Bladder microvascular endothelial cell (primary cell): ENCODE measurements around the gene CARD19. TPM values are rescaled to one million over a fixed set of nuclear protein-coding genes. Genes with fewer than 3 reads are reported as not detected.

Experiments used
- total RNA-seq: library from RNA; depleted of rRNA; stranded (reverse); fragments of >200 nt; gene quantifications from 2 replicates; pipeline ENCODE4 v1.2.3, GENCODE V29; 2014

CARD19 gene, protein sequence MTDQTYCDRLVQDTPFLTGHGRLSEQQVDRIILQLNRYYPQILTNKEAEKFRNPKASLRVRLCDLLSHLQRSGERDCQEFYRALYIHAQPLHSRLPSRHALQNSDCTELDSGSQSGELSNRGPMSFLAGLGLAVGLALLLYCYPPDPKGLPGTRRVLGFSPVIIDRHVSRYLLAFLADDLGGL
- 64.9 and 70.4 TPM in 2 replicates for total RNA-seq

DNA sequence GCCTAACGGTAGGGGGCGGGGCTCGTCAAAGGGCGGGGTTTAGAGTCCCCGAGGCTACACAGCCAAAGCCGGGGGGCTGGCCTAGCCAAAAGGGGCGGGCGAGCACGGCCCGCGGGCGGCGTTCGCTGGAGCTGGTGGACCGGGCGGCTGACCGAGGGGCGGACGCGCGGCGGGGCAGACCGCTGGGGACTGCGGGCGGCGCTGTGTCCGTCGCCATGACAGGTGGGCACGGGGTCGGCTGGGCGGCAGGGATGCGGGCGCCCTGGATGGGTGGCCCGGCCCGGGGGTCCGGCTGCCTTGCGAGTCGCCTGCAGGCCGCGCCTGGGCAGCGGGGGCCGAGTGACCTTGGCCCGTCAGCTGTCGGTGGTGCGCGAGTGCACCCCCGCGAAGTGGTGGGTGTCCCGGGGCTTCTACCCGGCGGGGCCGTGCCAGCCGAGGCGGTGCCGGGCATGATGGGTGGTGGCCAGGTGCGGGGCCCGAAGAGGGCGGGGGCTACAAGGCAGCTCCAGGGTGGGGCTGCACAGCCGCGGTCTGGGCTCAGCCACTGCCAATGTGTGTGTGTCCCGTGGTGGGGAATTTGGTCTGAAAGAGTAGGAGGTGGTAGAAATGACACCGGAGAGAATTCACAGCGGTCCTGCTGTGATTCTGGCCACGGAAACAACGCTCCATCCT, at the start of gene CARD19:
TSS of gene CARD19 (plus strand) at position 87 of the 672 bp plus-strand sequence. CDS start at position 216, 129 bp downstream.

DNA sequence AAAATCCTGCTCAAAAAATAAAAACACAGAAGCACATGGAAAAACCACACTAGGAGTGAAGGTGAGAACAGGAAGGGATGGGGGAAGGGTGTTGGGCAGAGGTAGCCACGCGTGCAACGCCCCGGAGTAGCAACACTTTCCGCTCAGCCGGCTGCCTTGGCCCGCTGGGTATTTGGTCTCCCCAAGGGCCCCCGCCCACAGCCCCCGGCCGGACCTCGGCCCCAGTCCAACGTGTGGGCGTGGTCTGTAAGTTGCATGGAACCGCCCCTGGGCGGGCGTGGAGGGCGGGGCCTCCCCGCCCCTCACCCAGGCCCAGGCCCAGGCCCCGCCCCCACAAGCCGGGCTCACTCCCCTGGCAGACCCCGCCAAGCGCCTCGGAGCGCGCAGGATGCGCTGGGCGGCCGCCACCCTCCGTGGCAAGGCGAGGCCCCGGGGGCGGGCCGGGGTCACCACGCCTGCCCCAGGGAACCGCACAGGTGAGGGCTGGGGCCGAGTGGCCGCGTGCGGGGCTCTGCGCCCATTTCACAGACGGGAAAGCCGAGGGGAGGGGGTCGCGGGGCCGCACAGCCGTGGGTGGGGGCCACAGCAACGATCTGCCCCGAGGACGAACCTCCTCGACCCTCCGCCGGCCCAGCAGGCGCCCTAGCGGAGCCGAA, 37.5 kb upstream of the CARD19 start, which contains the start of gene SUSD3:
TSS of gene SUSD3 (plus strand) at position 347 of the 656 bp plus-strand sequence. CDS start at position 389, 42 bp downstream.

GRCh38 chr9:93134015-93134739, 38.2 kb downstream of the CARD19 start, which contains the start of gene NINJ1:
Gene NINJ1, minus strand, starts transcription at chr9:93134251. Its CDS starts 34 bp downstream, at chr9:93134217.

Other genes starting within 250 kb of the CARD19 start
- gene ZNF484, start 218.2 kb upstream of the CARD19 start, total RNA-seq = 6.6 and 14.4 TPM in 2 replicates
- under 0.01 TPM in 1 of 2 replicates, not detected in the other for gene FGD3, start 148.7 kb upstream of the CARD19 start, total RNA-seq
- 0.16 TPM in 1 of 2 replicates, not detected in the other for gene SUSD3, start 37.5 kb upstream of the CARD19 start, total RNA-seq
- 25.7 and 58.1 TPM in 2 replicates for gene NINJ1, start 38.0 kb downstream of the CARD19 start, total RNA-seq
- 0.06 TPM in 1 of 2 replicates, not detected in the other for gene WNK2, start 87.9 kb downstream of the CARD19 start, total RNA-seq